ENCODE results near the gene MRPL11.

Gene MRPL11

GRCh38 chr11:66438504-66439466, at the start of gene MRPL11:
TSS of gene MRPL11 (minus strand) at chr11:66438848. CDS start at chr11:66438754, 94 bp downstream.
- peak; percentile 93 for DNase-seq

GRCh38 chr11:66484806-66485380, 46.2 kb upstream of the MRPL11 start:
- DNase-seq: no peak

DNA sequence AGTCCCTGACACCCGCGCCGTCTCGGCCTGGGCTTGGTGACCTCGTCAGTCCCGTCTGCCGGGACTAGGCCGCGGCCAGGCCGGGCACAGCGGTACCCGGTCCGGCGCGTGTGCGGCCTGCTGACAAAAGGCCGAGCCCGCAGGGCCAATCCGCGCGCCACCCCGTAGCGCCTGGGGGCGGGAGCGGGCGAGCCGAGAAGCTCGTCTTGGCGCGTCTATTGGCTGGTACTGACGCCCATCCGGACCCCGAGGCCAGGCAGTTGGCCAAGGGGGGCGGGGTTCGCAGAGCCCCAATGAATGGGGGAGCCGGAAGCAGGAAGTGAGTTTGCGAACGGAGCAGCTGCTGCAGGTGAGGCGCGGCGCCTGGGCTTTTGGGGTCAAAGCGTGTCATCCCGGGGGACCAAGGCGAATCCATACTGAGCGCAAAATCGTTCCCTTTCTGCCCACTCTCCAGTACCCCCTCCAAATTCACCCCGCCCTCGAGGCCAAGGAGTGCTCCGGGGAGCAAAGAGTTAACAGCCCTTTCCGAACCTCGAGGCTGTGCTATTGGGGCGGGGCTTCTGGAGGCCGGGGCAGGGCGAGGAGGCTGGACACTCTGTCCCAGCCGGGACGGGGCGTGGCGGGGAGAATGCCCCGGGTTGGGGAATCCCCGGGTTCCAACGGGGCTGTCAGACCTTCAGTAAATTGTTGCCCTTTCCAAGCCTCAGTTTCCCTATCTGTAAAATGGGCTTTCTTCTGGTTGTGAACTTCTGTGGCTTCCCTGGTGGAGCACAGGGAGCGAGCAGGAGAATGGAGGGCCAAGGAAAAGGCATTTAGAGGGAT, 41.7 kb upstream of the MRPL11 start, which contains the start of gene DPP3:
Gene DPP3, plus strand, starts transcription at position 318 of the 822 bp plus-strand sequence. CDS start 1,767 bp downstream, outside the sequence.
- peak; percentile 95 for DNase-seq

- no peak for DNase-seq
These were observed 40.9 kb upstream of the MRPL11 start for GRCh38 chr11:66479394-66480116.

DNA sequence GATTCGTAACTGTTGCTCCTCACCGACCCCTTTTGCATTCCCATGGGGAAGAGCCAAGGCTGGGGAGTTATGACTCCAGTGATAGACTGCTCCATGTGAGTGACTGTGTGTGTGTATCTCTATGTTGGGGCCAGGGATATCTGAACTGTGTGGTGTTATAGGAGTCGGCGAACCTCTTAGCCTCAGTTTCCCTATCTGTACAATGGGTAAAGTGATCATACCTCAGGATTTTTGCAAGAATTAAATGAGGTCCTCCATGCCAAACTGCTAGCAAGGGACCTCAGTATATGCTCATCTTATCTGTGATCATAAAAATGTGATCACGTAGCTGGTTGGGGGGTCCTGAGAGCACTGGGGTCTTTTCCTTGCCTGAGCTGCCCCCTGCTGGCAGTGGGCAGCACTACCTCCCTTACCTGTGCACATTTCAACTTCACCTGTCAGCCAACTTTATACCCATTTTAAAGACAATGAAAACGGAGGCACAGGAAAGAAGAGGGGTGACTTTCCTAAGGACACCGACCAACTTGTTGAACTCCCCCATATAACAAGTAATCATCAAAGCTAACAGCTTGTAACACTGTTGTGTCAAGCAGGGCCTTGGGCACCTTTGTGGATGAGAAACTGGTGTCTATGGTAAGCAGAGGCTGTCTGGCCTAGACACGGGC, 40.2 kb upstream of the MRPL11 start:
- peak; percentile 52 for DNase-seq

- DNase-seq: no peak
These were observed 38.9 kb upstream of the MRPL11 start for GRCh38 chr11:66477263-66478201.

DNA sequence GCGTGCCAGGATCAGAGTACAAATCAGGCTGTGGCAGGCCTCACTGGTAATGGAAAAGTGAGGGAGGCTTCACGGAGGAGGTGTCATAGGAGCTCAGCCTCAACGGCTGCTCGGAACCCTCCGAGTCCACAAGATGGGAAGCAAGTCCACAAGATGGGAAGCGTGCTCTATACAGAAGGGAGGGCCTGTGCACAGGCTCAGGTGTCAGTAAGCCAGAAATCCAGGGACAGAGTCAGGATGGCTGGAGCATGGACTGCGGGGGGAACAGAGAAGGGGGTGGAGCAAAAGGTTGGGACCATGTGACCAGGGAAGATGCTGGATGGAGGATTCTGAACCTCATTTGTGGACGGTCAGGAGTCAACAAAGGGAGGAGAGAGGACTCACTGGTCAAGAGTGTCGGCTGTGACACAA, 38.2 kb upstream of the MRPL11 start:
- no peak for DNase-seq

GRCh38 chr11:66476173-66476840, 37.7 kb upstream of the MRPL11 start:
- DNase-seq: no peak

DNA sequence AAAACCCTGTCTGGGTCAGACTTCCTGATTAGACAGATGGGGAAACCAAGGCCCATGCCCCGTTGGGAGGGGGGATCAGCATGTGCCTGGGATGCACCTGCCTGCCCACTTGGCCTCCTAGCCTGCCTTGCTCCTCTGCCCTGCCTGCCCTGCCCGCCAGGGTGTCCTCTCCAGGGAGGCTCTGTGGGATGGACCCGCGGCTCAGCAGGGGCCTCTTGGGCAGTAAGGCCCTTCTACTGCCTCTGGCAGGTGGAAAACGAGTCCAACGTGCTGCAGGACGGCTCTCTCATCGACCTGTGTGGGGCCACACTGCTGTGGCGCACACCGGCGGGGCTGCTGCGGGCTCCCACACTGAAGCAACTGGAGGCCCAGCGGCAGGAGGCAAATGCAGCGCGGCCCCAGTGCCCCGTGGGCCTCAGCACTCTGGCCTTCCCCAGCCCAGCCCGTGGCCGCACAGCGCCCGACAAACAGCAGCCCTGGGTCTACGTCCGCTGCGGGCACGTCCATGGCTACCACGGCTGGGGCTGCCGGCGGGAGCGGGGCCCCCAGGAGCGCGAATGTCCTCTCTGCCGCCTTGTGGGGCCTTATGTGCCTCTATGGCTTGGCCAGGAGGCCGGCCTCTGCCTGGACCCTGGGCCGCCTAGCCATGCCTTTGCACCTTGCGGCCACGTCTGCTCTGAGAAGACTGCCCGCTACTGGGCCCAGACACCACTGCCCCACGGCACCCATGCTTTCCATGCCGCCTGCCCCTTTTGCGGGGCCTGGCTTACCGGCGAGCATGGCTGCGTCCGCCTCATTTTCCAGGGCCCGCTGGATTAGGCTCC, 36.9 kb upstream of the MRPL11 start:
- no peak for DNase-seq

DNA sequence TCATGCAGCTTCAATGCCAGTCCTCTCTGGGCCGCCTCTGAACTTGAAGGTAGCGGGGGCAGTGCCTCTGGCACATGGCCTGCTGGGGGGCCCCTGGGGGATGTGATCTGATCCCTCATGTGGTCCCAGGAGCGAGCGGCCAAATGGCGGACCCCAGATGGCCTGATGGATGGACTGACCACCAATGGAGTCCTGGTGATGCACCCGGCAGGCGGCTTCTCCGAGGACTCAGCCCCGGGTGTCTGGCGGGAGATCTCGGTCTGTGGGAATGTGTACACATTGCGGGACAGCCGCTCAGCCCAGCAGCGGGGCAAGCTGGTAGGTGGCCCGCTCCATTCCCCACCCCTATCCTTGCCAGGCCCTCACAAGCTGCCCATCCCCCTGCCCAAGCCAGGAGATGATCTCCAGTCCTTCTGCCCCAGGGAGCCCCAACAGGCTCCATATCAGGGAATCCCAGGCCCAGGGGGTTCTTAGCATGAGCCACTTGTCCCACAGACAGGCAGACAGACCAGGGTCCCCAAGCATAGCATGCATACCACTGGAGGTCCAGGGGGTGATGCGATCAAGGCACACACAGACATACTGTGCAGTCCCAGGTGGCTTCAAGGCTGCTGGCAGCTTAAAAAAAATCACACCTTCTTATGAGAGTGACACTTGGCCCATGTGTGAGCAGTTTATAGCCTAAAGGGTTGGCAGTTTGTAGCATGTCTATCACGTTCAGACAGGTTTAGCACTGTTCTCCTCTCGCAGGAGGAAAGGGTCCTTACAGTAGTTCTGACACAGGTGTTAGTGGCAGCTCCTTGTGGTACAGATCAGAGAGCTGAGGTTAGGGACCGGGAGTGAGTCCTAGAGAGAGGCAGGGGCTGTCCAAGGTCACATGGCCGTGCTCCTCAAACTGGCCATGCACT, 35.2 kb upstream of the MRPL11 start:
- DNase-seq: no peak

GRCh38 chr11:66473167-66473566, 34.5 kb upstream of the MRPL11 start:
- no peak for DNase-seq

GRCh38 chr11:66472054-66472453, 33.4 kb upstream of the MRPL11 start:
- no peak for DNase-seq

- no peak for DNase-seq
These were observed 32.5 kb upstream of the MRPL11 start for GRCh38 chr11:66471142-66471541.

DNA sequence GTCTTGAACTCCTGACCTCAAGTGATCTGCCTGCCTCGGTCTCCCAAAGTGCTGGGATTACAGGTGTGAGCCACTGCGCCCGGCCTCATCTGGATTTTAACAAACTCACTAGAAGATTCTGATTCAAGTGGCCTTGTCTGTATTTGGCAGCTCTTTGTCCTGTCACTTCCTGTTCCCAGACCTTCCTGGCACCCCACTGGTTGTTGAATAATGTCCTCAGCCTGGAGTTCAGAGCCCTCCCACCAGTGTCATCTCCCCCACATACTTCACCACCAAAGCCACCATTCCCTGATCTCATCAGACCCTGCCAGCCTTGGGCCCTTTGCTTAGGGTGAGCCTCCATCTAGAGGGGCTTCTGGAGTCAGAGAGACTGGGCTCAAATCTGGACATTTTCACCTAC, 31.4 kb upstream of the MRPL11 start:
- DNase-seq: no peak

GRCh38 chr11:66469441-66469840, 30.8 kb upstream of the MRPL11 start:
- no peak for DNase-seq

DNA sequence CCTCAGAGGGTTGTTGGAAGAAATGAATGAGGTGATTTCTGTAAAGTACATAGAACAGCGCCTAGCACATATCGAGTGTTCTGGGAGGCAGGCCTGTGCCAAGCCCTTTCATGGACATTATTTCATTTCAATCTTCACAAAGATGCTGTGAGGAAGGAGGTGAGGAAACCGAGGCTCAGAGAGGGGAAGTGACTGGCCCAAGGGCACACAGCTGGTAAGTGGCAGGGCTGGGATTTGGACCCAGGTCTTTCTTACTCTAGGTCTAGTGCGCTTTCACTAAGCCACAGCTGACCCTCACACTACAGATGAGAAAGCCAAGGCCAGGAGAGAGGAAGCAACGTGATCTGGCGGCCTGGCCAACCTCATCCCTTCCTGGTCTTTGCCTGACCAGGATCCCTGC, 30.0 kb upstream of the MRPL11 start:
- DNase-seq: no peak

DNA sequence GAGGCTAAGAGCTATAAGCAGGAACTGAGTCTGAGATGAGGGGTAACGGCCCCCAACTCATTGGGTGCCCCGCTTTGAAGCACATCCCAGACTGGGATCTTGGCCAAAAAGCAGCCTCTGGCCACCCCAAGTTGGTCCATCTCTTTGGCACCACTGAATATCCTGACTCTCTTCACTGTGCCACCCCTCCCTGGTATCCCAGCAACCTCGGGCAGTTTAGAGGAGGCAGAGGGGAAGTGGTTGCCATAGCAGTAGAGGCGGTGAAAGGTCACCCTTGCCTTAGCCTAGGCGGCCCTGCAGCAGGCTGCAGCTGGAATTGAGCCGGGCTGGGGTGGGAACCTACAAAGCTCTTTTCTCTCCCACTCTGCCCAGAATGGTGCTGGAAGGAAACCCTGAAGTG, 29.1 kb upstream of the MRPL11 start:
- DNase-seq: peak; percentile 37

DNA sequence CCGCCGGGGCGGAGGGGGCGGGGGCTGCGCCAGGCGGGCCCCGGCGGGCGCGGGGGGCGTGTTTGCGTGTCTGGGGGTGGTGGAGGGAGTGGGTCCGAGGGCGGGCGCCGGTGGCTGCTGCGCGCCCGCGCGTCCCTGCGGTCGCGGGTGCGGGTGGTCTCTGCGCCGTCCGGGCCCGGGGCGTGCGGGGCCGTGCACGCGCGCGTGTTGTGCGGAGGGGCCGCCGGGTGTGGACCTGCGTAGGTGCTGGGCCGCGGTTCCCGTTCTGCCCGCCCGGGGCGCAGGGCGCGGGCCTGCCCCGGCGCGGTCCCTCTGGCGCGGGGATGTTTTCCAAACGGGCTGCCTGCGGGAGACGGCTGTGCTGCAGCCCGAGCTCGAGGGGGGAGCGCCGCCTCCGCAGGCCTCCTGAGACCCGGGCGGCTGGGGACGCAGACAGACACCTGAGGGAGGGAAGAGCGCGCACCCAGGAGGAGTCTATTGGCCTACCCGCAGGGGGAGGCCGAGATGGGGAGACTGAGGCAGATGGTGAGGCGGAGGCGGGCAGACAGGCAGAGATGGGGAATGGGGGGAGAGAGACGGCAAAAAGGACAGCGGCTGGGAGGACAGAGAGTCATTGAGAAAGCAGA, 28.5 kb upstream of the MRPL11 start:
- DNase-seq: no peak
